Mucosa of descending colon (tissue), 3 donors: ENCODE data around the gene CNDP2. TPM values are rescaled to one million over a fixed set of nuclear protein-coding genes. Genes with fewer than 3 reads are reported as not detected.
A peak's percentile ranks its signal among the peaks of the same experiment; 100 is the strongest.

Experiments
- ATAC-seq: fragments of 200-7000 bp; cut with Tn5 transposase; one replicate; pipeline ENCODE4 v1.9.1; 2020; ENCODE audit warnings: mild to moderate bottlenecking, moderate library complexity
- DNase-seq, 3 donors: peaks; one replicate each; pipeline ENCODE4 v3.0.0-alpha.2; 2020
- H3K36me3 ChIP-seq: fragments of 200-600 bp; one replicate; pipeline ENCODE4 v1.8.0; 2021; ENCODE audit warnings: low read depth, mild to moderate bottlenecking
- H3K4me1 ChIP-seq: fragments of 200-600 bp; one replicate; pipeline ENCODE4 v1.8.0; 2021; ENCODE audit warnings: low read depth, mild to moderate bottlenecking
- H3K4me3 ChIP-seq: fragments of 200-600 bp; one replicate; pipeline ENCODE4 v1.8.0; 2021; ENCODE audit warnings: mild to moderate bottlenecking
- H3K9me3 ChIP-seq: fragments of 200-600 bp; one replicate; pipeline ENCODE4 v1.8.0; 2021; ENCODE audit warnings: mild to moderate bottlenecking
- CTCF ChIP-seq: fragments of 200-600 bp; IDR thresholded peaks from one replicate; pipeline ENCODE4 v1.8.0; 2022; ENCODE audit warnings: antibody characterized with exemption, mild to moderate bottlenecking
- intact Hi-C, 2 donors: fragments of 100-400 bp; cut with DNase I in 1 of 2; cut with micrococcal nuclease in 1 of 2; formaldehyde crosslinking; loops; one replicate each; pipeline versions ENCODE4 v1.11.0 to v1.11.1; 2022; cut with DNase I, micrococcal nuclease
- total RNA-seq, 3 donors: library from RNA; stranded (reverse); fragmentation: NEBNext Ultra II Directional in 2 of 3; extraction: Animal tissue kit (Norgen Biotek cat#: 25700) in 2 of 3; gene quantifications; one replicate each; pipeline versions ENCODE4 v1.2.1 to v1.2.4, GENCODE V29; 2021 to 2023
- donor health status: DM: no; HTN: no; CAD: no; lungs with moderate emphysema.
- donor health status: DM: no; HTN: no; CAD: no.
- donor health status: DM: no; HTN: yes; CAD: no.

The CNDP2 gene
- total RNA-seq, 3 donors from 2014 or later: 148 to 263 (median 244) TPM

DNA sequence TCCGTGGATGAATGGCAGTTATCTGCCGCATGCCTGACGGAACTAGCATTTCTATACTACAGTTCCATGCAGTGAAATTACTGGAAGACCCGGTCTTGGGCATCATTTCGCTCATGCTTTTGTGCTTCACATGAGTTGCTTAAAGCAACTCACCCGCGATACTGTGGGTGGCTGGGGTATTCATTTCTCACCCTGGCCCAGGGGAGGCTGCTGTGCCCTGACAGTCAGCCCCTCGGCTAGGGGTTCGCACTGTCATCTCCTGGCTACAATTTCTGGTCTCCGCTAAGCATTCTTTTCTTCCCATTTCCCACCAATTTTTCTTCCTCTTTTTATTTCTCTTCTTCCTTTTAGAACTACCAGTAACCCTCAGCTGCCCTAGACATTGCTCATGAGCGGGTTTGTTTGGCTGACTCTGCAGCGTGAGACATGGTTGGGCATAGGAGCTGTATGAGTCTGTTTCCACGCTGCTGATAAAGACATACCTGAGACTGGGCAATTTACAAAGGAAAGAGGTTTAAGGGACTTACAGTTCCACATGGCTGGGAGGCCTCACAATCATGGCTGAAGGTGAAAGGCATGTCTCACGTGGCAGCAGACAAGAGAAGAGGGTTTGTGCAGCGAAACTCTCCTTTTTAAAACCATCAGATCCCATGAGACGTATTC is 16.5 kb upstream of the CNDP2 start:
- H3K4me3 ChIP-seq: no peak overlapping the region
- H3K36me3 ChIP-seq: no peaks in the 10 kb centered on the region
- no peak for TF ChIP-seq CTCF
- peaks cover 6% of the 10 kb centered on the region for H3K4me1 ChIP-seq
- H3K9me3 ChIP-seq: no peaks in the 10 kb centered on the region
- intact Hi-C loops: no loop called here
- DNase-seq (no peak), ATAC-seq (no peak)

DNA sequence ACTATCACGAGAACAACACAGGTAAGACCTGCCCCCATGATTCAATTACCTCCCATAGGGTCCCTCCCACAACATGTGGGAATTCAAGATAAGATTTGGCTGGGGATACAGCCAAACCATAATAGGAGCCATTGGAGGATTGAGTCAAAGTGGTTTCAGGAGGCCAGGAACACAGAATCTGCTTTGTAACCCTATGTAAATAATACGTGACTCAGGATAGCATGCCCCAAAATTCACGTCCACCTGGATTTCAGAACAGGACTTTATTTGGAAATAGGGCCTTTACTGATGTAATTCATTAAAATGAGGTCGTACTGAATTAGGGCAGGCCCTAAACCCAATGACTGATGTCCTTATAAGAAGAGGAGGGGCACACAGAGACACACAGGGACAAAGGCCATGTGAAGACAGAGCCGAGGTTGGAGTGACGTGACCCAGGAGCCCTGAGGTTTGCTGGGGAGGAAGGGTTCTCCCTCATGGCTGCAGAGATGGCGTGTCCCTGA is 16.0 kb upstream of the CNDP2 start:
- intact Hi-C loops: no loop called here
- Histone ChIP-seq H3K4me3 (no peak overlapping the region), H3K36me3 (no peaks in the 10 kb centered on the region), H3K9me3 (no peaks in the 10 kb centered on the region), H3K4me1 (peaks cover 6% of the 10 kb centered on the region)
- ATAC-seq (peak; percentile 32), DNase-seq (no peak)
- TF ChIP-seq CTCF: no peak

- H3K4me1 ChIP-seq: peaks cover 6% of the 10 kb centered on the region
- no peak for DNase-seq
- intact Hi-C loops: no loop called here
These were observed 13.5 kb upstream of the CNDP2 start for GRCh38 chr18:74482697-74483096.

DNA sequence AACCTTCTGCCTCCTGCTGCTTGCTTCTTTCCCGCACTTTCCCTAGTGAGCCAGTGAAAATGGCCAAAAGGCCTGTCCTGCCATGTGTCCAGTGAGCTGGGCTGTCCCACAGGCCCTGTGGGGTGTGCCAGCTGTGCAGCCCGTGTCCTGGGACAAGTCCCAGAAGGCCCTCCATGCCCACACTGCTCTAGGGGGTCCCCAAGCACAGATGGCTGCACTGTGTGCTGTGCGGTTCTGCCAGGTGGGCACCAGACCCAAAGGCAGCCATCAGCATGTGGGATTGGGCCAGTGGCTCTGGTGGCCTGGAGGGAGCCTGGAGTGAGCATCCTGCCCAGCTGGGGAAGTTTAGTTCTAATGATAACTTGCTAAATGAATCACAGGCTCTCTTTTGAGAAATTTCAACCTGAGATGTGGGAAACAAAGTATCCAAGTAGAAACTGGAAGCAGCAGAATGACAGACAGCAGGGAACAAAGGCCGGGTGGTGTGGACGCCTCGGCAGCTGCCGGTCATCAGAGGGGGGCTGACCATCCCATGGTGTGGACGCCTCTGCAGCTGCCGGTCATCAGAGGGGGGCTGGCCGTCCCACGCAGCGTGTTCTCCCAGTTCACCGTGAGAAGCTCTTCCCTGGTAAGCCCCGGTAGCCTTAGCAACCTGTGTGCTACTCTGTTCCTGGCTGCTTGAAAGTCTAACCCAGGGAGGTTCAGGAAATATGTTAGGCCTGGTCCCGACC is 9.9 kb upstream of the CNDP2 start:
- H3K4me1 ChIP-seq: no peaks in the 10 kb centered on the region
- TF ChIP-seq CTCF: no peak
- DNase-seq (no peak), ATAC-seq (no peak)
- no peaks in the 10 kb centered on the region for H3K9me3 ChIP-seq
- intact Hi-C loops: no loop called here
- no peak overlapping the region for H3K4me3 ChIP-seq
- no peaks in the 10 kb centered on the region for H3K36me3 ChIP-seq

More at GRCh38 chr18:74482697-74483096, 13.5 kb upstream of the CNDP2 start:
- Histone ChIP-seq H3K4me3 (no peak overlapping the region), H3K36me3 (no peaks in the 10 kb centered on the region), H3K9me3 (no peaks in the 10 kb centered on the region)
- no peak for TF ChIP-seq CTCF
- no peak for ATAC-seq

DNA sequence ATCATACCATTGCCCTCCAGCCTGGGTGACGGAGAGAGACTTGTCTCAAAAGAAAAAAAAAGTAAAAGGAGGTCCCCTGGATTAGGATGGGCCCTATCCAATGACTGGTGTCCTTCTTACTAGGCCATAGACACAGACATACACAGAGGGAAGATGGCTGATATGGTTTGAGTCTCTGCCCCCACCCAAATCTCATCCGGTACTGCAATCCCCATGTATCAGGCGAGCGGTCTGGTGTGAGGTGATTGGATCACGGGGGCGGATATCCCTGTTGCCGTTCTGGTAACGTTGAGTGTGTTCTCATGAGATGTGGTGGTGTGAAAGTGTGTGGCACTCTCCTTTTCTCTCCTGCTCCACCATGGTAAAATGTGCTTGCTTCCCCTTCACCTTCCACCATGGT is 7.8 kb upstream of the CNDP2 start:
- H3K9me3 ChIP-seq: no peaks in the 10 kb centered on the region
- TF ChIP-seq CTCF: no peak
- DNase-seq: no peak
- ATAC-seq: no peak
- no peaks in the 10 kb centered on the region for H3K36me3 ChIP-seq
- H3K4me1 ChIP-seq: no peaks in the 10 kb centered on the region
- intact Hi-C loops: no loop called here
- no peak overlapping the region for H3K4me3 ChIP-seq
